Upper lobe of left lung (tissue), 4 donors: ENCODE results near the gene POLD2.

Source experiments
- CTCF ChIP-seq, 6 experiments: fragments of 450-650 bp in 4 of 6; fragments of 200-600 bp in 2 of 6; sonication (generic) in 2 of 6; IDR thresholded peaks; one replicate each; pipeline ENCODE4 v1.5.1; 2016 to 2019; ENCODE audit warnings: antibody characterized with exemption in 6 of 6
- POLR2AphosphoS5 ChIP-seq, 2 donors: sonication (generic); formaldehyde crosslinking; IDR thresholded peaks; one replicate each; pipeline ENCODE4 v1.5.1; 2017; ENCODE audit warnings: antibody characterized with exemption in 2 of 2

- TF ChIP-seq POLR2AphosphoS5 (IDR thresholded peaks at IDR 0.05) (no peak), CTCF (IDR thresholded peaks at IDR 0.05) (no peak)
These were observed 14.3 kb downstream of the POLD2 start for GRCh38 chr7:44108768-44109750.
